H1 (cell line): Measurements from ENCODE around the gene SIRT7. TPM values are rescaled to one million over a fixed set of nuclear protein-coding genes. Genes with fewer than 3 reads are reported as not detected.

Experiments used
- ATF2 ChIP-seq: IDR thresholded peaks from 2 replicates; pipeline ENCODE4 v1.6.1; 2012; ENCODE audit warnings: low read length, inconsistent platforms
- ATF3 ChIP-seq: IDR thresholded peaks from 2 replicates; pipeline ENCODE4 v1.6.1; 2011; ENCODE audit warnings: low read depth, mild to moderate bottlenecking, low read length; ENCODE audit not compliant: insufficient read depth
- CTBP2 ChIP-seq: IDR thresholded peaks from 2 replicates; pipeline ENCODE4 v1.7.0; 2011; ENCODE audit warnings: borderline replicate concordance, mild to moderate bottlenecking, moderate library complexity, mixed read lengths, low read length; ENCODE audit not compliant: insufficient read depth, insufficient read length
- E2F6 ChIP-seq: IDR thresholded peaks from 2 replicates; pipeline ENCODE4 v1.6.1; 2012; ENCODE audit warnings: inconsistent platforms
- FOSL1 ChIP-seq: IDR thresholded peaks from 2 replicates; pipeline ENCODE4 v1.6.1; 2011; ENCODE audit warnings: mild to moderate bottlenecking, low read depth, low read length, moderate library complexity; ENCODE audit not compliant: insufficient read depth
- GTF2F1 ChIP-seq: IDR thresholded peaks from 2 replicates; pipeline ENCODE4 v1.6.1; 2012; ENCODE audit warnings: low read depth, low read length, improper control_type of control experiment, borderline replicate concordance
- HDAC6 ChIP-seq: IDR thresholded peaks from one replicate; pipeline ENCODE4 v1.7.1; 2012; ENCODE audit warnings: low read depth, mild to moderate bottlenecking, inconsistent platforms, low read length, moderate library complexity
- JUN ChIP-seq: IDR thresholded peaks from 2 replicates; pipeline ENCODE4 v1.6.1; 2011; ENCODE audit warnings: low read depth, mild to moderate bottlenecking, improper control_type of control experiment, low read length
- KDM1A ChIP-seq: fragments of 200-600, 300-600 bp; sonication (generic); IDR thresholded peaks from 2 replicates; pipeline ENCODE4 v1.7.1; 2016; ENCODE audit warnings: mild to moderate bottlenecking, low read length, borderline replicate concordance
- KDM4A ChIP-seq: IDR thresholded peaks from one replicate; pipeline ENCODE4 v1.7.1; 2012; ENCODE audit warnings: low read depth, mild to moderate bottlenecking, moderate library complexity, low read length, inconsistent platforms; ENCODE audit not compliant: severe bottlenecking
- MAX ChIP-seq: IDR thresholded peaks from 2 replicates; pipeline ENCODE4 v1.6.1; 2012; ENCODE audit warnings: inconsistent platforms
- POLR2AphosphoS5 ChIP-seq: IDR thresholded peaks from 2 replicates; pipeline ENCODE4 v1.6.1; 2011; ENCODE audit warnings: low read depth, low read length
- SIN3A ChIP-seq, 2 experiments: IDR thresholded peaks in 1 of 2; conservative IDR thresholded peaks in 1 of 2; 2 replicates each; pipeline ENCODE4 v1.6.1; 2011 to 2012; ENCODE audit warnings: low read length in 2 of 2, improper control_type of control experiment in 1 of 2, low read depth in 1 of 2, mild to moderate bottlenecking in 1 of 2
- SIX5 ChIP-seq: IDR thresholded peaks from 2 replicates; pipeline ENCODE4 v1.6.1; 2011; ENCODE audit warnings: mild to moderate bottlenecking, low read depth, low read length
- SP2 ChIP-seq: IDR thresholded peaks from 2 replicates; pipeline ENCODE4 v1.6.1; 2012; ENCODE audit warnings: mild to moderate bottlenecking, low read length, inconsistent platforms
- TAF7 ChIP-seq: optimal IDR thresholded peaks from 2 replicates; pipeline ENCODE3; 2011; ENCODE audit warnings: low read depth, mild to moderate bottlenecking, inconsistent platforms, low read length, moderate library complexity, borderline replicate concordance
- TBP ChIP-seq: IDR thresholded peaks from 2 replicates; pipeline ENCODE4 v1.6.1; 2011; ENCODE audit warnings: low read depth, low read length, improper control_type of control experiment
- ZNF274 ChIP-seq: IDR thresholded peaks from 2 replicates; pipeline ENCODE4 v1.7.0; 2012; ENCODE audit warnings: low read length, borderline replicate concordance; ENCODE audit errors: extremely low read depth
- polyA plus RNA-seq, 7 experiments: library from polyadenylated mRNA; depleted of rRNA in 3 of 7; stranded (reverse) in 5 of 7; unstranded in 2 of 7; fragments of >200 nt in 5 of 7; fragments of 200-250 nt in 2 of 7; gene quantifications; 1 replicate in 5 of 7; 2 replicates in 1 of 7; 4 replicates in 1 of 7; pipeline versions ENCODE4 v1.2.1 to v1.2.3, GENCODE V29; 2011 to 2013; ENCODE audit warnings: missing spikeins in 2 of 7, mixed read lengths in 2 of 7
- total RNA-seq: library from RNA; stranded (reverse); fragmentation: NEBNext Ultra II Directional; extraction: Animal tissue kit (Norgen Biotek cat#: 25700); gene quantifications from 2 replicates; pipeline ENCODE4 v1.2.1, GENCODE V29; 2021

The SIRT7 gene
- total and polyA plus RNA-seq, 2 of the 8 experiments (the other 6 are each of a cell fraction or from before 2014, with no cell fraction given): 5.8 to 16.6 TPM

GRCh38 chr17:81927653-81928543, 9.9 kb upstream of the SIRT7 start, which contains the start of gene MAFG (continued):
- TF ChIP-seq MAX (peak; percentile 62), ZNF274 (no peak), SIX5 (no peak), SP2 (no peak), E2F6 (peak; percentile 16; the same call in 1 of the 2 replicates), POLR2AphosphoS5 (no peak; the same call in 1 of the 2 replicates), SIN3A (conservative IDR thresholded peaks at IDR 0.05 in 1 of 2, IDR thresholded peaks at IDR 0.05 in 1 of 2; ENCODE audit: low read depth in 1 of 2, low read length in 2 of 2) (peak in 1 of 2 experiments; percentile 31; a peak in 1 of 4 replicates), FOSL1 (no peak), ATF3 (peak; percentile 96), GTF2F1 (no peak), TBP (no peak), CTBP2 (no peak), TAF7 (no peak), ATF2 (no peak), JUN (no peak), KDM1A (no peak), KDM4A (peak; percentile 90), HDAC6 (no peak)
